NCI-H748 treated with DMSO at 0.1 percent for 48 hours (cell line): ENCODE data around the gene ABCA3.
A peak's percentile ranks its signal among the peaks of the same experiment; 100 is the strongest.

Experiments
- DNase-seq: peaks from one replicate; lab custom pipeline; 2025; lab: John Stamatoyannopoulos, UW

ABCA3 gene

GRCh38 chr16:2350500-2350899 lies 10.0 kb upstream of the ABCA3 start:
- no peak for DNase-seq

GRCh38 chr16:2343211-2343610 lies 2.7 kb upstream of the ABCA3 start:
- DNase-seq, result no peak

GRCh38 chr16:2341456-2342447 lies 1.2 kb upstream of the ABCA3 start:
- DNase-seq, result no peak

GRCh38 chr16:2339521-2340484 lies 725 bp downstream of the ABCA3 start:
- DNase-seq, result peak; percentile 11

- no peak for DNase-seq
Observed at GRCh38 chr16:2337431-2338296, 2.9 kb downstream of the ABCA3 start.

GRCh38 chr16:2335286-2335895 lies 5.1 kb downstream of the ABCA3 start:
- DNase-seq, result no peak

- no peak for DNase-seq
Observed at GRCh38 chr16:2333772-2334379, 6.7 kb downstream of the ABCA3 start.

- no peak for DNase-seq
Observed at GRCh38 chr16:2333231-2333630, 7.3 kb downstream of the ABCA3 start.

- no peak for DNase-seq
Observed at GRCh38 chr16:2331931-2332267, 8.6 kb downstream of the ABCA3 start.

GRCh38 chr16:2331199-2331930 lies 9.2 kb downstream of the ABCA3 start:
- no peak for DNase-seq

- no peak for DNase-seq
Observed at GRCh38 chr16:2329532-2329931, 11.0 kb downstream of the ABCA3 start.

GRCh38 chr16:2328428-2328827 lies 12.1 kb downstream of the ABCA3 start:
- no peak for DNase-seq

GRCh38 chr16:2326191-2326590 lies 14.3 kb downstream of the ABCA3 start:
- no peak for DNase-seq

- no peak for DNase-seq
Observed at GRCh38 chr16:2325791-2326190, 14.7 kb downstream of the ABCA3 start.

- no peak for DNase-seq
Observed at GRCh38 chr16:2325181-2325580, 15.3 kb downstream of the ABCA3 start.

- DNase-seq, result no peak
Observed at GRCh38 chr16:2324296-2324859, 16.1 kb downstream of the ABCA3 start.

- DNase-seq, result no peak
Observed at GRCh38 chr16:2323701-2324100, 16.8 kb downstream of the ABCA3 start.

GRCh38 chr16:2319606-2320005 lies 20.9 kb downstream of the ABCA3 start:
- DNase-seq, result no peak

GRCh38 chr16:2317231-2318020 lies 23.1 kb downstream of the ABCA3 start:
- DNase-seq, result no peak
